GM12864 (cell line): Measurements from ENCODE around the gene DRAP1.
"Not testable (repeated sequence)": the region's sequence is repeated elsewhere in the genome, so short reads cannot be mapped to it uniquely, and the experiment has no call there.

Experiments
- DNase-seq: peaks from one replicate; pipeline ENCODE4 v3.0.0-alpha.2; 2011; ENCODE audit warnings: low read depth
- H3K4me3 ChIP-seq: 2 replicates; pipeline ENCODE4 v1.5.1; 2011; ENCODE audit warnings: mild to moderate bottlenecking, low read depth, low read length, control low read depth
- TF ChIP-seq, protein P1 (sequence below): IDR thresholded peaks from 2 replicates; pipeline ENCODE4 v1.5.1; 2011; ENCODE audit warnings: low read depth, mild to moderate bottlenecking, moderate library complexity, low read length, control low read depth, inconsistent platforms; ENCODE audit errors: missing control alignments

Gene DRAP1

DNA sequence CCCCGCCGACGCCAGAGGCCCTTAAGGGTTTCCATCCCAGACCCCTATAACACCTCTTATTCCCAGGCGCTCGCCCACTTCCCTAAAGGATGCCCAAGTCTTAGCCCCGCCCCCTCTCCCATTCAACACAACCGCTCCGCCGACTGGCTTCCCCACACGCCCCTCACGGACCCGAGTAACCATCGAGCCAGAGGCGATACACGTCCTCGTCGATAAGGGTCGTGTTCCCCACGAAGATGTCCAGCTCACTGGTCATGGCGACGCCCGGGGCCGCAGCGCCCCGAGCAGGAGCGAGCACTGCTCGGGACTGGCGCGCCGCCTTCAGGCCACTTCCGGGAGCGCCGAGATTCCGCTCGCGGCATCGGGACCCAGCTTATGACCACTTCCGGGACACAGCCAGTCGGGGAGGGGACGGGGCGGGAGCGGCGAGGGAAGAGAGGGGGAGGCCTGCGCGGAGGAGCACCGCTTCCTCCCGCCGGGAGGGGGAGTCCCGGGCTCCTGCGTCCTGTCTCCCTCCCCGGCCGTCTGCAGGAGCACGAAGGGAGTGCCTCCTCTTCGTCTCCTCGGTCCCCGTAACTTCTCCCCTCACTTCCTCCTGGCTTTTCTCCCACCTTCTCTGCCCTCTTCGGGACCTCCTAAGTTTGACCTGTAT, 30.9 kb upstream of the DRAP1 start, which contains the start of gene FIBP:
Gene FIBP (minus strand): TSS at position 309 of the 652 bp plus-strand sequence. CDS start 53 bp downstream, at position 256.
- DNase-seq = peak; percentile 87
- TF ChIP-seq, protein P1, sequence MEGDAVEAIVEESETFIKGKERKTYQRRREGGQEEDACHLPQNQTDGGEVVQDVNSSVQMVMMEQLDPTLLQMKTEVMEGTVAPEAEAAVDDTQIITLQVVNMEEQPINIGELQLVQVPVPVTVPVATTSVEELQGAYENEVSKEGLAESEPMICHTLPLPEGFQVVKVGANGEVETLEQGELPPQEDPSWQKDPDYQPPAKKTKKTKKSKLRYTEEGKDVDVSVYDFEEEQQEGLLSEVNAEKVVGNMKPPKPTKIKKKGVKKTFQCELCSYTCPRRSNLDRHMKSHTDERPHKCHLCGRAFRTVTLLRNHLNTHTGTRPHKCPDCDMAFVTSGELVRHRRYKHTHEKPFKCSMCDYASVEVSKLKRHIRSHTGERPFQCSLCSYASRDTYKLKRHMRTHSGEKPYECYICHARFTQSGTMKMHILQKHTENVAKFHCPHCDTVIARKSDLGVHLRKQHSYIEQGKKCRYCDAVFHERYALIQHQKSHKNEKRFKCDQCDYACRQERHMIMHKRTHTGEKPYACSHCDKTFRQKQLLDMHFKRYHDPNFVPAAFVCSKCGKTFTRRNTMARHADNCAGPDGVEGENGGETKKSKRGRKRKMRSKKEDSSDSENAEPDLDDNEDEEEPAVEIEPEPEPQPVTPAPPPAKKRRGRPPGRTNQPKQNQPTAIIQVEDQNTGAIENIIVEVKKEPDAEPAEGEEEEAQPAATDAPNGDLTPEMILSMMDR = peak; percentile 84
- peak within 1 kb of the TSS; percentile 63 for H3K4me3 ChIP-seq

DNA sequence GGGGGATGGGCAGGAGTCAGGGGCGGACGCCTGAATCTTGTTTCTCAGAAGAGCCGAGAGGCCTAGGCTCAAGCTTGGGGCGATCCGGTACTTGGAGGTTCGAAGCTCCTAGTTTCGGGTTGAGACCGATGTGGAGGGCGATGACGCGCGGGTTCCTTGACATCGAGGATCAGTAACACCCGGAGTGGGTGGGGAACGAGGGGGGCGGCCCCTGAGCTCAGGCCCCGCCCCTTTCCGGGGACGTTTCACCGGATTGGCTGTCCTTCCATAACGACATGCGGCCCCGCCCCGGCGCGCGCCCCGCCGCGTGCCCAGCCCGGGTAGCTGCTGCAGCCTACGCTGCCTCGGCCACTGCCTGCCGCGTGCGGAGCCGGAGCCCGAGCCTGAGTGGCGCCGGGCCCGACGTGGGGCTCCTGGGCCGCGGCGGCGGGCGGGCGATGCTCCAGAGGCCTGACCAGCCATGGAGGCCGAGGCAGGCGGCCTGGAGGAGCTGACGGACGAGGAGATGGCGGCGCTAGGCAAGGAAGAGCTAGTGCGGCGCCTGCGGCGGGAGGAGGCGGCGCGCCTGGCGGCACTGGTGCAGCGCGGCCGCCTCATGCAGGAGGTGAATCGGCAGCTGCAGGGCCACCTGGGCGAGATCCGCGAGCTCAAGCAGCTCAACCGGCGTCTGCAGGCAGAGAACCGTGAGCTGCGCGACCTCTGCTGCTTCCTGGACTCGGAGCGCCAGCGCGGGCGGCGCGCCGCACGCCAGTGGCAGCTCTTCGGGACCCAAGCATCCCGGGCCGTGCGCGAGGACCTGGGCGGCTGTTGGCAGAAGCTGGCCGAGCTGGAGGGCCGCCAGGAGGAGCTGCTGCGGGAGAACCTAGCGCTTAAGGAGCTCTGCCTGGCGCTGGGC, 28.7 kb upstream of the DRAP1 start, which contains the start of gene CCDC85B:
Gene CCDC85B (plus strand): TSS at position 350 of the 895 bp plus-strand sequence. CDS start 111 bp downstream, at position 461.
- peak within 1 kb of the TSS; percentile 86 for H3K4me3 ChIP-seq
- DNase-seq = peak; percentile 90
- TF ChIP-seq, protein P1 = no peak

DNA sequence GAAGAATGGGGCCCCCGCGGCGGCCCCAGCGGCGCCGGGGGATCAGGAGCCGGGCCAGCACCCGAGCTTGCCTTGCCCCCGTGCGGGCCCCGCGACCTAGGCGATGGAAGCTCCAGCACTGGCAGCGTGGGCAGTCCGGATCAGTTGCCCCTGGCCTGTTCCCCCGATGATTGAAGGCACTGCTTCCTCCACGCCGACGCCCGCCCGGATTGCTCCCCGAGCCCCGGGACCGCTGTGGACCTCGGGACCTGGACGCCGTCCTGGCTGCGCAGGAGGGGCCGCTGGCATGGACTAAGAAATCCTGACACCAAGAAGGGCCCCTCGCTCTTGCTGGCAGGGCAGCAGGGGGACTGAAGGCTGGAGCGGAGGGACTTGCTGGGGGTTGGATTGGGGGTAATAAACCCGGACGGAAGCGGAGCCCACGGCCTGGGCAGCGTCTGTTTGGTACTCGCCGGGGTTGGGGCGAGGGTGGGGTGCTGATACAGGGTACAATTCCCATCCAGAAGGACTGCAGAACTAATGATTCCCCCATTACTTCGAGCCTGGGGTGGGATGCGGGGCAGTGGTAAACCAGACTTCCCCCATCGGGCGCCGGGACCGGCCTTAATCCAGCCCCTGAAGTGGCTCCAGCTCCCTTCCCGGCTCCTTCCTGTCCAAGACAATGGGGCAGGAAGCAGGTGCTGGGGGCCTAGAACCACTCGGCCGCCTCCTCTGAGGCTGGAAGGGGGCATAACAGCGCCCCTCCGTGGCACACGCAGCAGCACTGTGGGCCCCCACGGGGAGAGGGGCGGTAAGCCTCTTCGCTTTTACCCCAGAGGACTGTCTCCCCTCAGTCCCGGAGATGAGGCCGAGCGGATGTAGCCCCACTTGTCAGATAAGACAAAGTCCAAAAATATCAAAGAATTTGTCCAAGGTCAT, 27.7 kb upstream of the DRAP1 start:
- no peak for DNase-seq
- H3K4me3 ChIP-seq = peak overlapping the region; percentile 86
- TF ChIP-seq, protein P1 = peak; percentile 57

DNA sequence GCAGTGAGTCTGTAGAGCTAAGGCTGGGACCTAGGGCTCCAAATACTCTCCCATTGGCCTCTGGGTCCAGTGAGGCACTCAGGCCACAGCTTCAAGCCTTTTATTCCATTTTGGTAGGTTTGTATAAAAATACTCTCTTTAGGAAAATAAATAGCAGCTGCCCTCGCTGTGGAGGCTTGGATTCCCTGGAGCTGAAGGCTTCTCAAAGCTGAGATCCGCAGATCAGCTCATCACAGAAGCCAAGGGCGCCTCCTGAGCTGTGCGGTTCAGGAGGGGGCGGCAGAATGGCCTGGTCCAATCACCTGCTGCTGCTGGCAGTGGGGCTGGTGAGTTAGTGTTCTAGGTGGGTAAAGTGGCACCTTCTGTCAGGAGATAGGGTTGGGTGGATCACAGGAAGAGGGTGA, 27.1 kb upstream of the DRAP1 start:
- peak overlapping the region; percentile 86 for H3K4me3 ChIP-seq
- DNase-seq = not testable (repeated sequence)

DNA sequence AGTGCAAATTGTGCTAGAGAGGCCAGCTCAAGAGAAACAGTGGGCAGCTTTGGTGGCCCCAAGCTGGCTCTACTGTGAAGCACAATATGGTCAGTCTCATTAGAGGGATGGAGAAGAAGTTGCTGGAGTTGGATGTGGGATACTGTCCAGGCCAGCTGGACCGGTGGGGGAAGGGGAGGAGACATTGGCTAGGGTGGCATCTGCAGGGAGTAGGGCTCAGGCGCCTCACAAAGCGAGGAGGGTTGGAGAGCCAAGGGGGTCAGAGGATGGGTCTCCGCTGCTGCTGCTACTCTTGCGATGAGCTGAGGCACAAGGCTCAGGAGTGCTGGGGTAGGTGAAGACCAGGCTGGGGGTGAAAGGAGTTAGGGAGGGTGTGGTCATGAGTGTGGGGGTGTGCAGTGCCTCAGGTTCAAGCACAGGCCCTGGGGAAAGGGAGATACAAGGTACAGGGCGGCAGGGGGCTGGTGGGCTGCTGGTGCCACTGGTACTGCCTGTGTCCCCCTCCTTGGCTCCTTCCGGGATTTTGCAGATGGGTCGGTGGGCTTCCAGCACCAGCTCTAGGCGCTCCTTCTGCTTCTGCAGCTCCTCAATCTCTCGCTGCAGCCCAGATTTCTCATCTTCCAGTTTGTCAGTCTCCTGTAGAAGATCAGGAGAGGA, 26.4 kb upstream of the DRAP1 start:
- TF ChIP-seq, protein P1 = no peak
- H3K4me3 ChIP-seq = peak overlapping the region; percentile 86
- no peak for DNase-seq

DNA sequence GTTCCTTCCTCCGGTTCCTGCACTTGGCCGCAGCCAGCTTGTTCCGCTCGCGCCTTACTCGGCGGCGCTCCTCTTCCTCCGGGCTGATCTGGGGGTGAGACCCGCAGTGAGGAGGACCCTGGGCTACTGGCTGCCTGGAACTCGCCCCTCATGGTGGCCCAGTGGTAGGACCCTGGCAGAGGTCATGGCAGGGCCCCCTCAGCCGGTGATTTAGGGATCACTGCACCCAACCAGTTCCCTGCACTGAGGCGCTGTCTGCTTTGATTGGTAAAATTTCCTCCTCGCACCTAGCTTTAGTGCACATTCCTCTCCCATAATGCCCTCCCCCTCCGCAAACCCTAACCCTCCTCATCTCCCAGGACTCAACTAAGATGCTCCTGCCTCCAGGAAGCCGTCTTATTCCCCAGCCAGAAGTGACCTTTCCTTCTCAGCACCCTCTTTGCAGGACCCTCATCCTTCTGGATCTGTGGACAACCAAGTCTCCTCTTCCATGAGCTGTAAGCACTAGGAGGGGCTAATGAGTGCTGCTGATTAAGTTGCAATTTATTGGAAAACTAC, 25.1 kb upstream of the DRAP1 start:
- TF ChIP-seq, protein P1 = no peak
- H3K4me3 ChIP-seq = peak overlapping the region; percentile 59
- DNase-seq = no peak
